Neural progenitor cell (in vitro differentiated cells): Measurements from ENCODE around the gene ARNT2.

Experiments
- CTCF ChIP-seq: fragments of 200-600 bp; sonication (generic); IDR thresholded peaks from 2 replicates; pipeline ENCODE4 v1.5.1; 2017; ENCODE audit warnings: antibody characterized with exemption, mild to moderate bottlenecking
- EZH2 ChIP-seq: fragments of 200-600 bp; sonication (generic); IDR thresholded peaks from 2 replicates; pipeline ENCODE4 v1.6.1; 2017; ENCODE audit warnings: antibody characterized with exemption, mild to moderate bottlenecking, moderate library complexity
- EZH2phosphoT487 ChIP-seq: fragments of 200-600 bp; sonication (generic); IDR thresholded peaks from 2 replicates; pipeline ENCODE4 v1.6.1; 2017; ENCODE audit warnings: antibody characterized with exemption

GRCh38 chr15:80411788-80412288, 7.7 kb downstream of the ARNT2 start:
- TF ChIP-seq EZH2 (no peak), CTCF (no peak), EZH2phosphoT487 (no peak)
